ENCODE measurements around the gene HMCN2.

Gene HMCN2

DNA sequence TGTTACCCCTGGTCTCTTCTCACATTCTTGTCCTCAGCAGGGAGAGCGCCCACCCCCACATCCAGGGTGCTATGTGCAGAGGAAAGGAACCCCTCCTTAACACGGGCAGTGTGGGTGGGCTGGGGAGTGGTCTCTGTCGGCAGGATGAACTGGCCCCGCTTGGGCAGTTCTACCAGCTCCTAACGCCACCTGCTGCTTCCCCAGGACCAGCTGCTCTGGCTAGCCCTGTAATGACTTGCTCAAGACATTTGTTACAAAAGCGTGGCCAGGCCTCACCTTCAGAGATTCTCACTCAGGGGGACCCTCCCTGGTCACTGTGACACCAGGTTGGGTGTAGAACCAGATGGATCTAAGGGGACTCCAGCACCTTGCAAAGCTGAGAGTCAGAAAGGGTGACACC is 82.4 kb downstream of the HMCN2 start:
- no peak for DNase-seq

DNA sequence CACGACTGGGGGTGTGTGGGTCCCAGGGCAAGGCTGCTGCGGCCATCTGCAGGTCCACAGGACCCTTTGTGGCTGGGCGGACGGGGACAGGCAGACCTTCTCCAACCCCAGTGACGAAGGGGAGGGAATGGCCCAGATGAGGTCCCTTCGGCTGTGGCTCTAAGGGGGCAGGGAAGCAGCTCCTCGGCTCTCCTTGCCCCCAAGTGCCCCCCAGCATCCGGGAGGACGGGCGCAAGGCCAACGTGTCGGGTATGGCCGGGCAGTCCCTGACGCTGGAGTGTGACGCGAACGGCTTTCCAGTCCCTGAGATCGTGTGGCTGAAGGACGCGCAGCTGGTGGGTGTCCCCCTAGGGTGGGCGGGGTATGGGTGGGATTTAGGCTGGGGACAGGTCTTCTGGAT is 82.8 kb downstream of the HMCN2 start:
- no peak for DNase-seq

DNA sequence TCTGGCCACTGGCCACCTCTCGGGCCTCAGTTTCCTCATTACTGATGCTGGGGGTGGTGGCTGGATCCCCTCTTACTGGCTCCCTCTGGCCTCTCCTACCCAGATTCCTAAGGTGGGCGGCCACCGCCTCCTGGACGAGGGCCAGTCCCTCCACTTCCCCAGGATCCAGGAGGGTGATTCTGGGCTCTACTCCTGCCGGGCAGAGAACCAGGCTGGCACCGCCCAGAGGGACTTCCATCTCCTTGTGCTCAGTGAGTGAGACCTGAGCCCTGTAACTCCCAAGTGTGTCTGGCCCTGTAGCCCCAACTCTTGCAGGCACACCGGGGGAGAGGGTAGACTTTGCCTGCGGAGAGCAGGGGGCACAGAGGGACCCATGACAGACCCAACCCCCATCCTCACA is 83.3 kb downstream of the HMCN2 start:
- no peak for DNase-seq

- DNase-seq: no peak
Measured at GRCh38 chr9:130349398-130349797, 83.8 kb downstream of the HMCN2 start.

DNA sequence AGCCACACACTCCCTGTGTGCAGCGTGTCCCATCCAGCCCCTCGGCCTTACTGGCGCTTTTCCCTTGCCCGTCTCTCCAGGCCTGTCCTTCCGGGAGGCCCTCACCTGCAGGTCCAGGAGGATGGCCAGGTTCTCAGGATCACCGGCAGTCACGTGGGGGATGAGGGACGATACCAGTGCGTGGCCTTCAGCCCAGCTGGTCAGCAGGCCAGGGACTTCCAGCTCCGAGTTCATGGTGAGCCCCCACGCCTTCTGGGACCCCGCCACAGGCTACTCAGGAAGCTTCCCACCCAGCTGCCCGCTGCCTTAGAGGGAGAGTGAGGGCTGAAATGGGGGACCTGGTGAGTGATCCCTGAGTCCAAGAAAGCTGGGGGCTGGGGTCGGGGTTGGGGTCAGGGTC is 85.8 kb downstream of the HMCN2 start:
- DNase-seq: no peak

DNA sequence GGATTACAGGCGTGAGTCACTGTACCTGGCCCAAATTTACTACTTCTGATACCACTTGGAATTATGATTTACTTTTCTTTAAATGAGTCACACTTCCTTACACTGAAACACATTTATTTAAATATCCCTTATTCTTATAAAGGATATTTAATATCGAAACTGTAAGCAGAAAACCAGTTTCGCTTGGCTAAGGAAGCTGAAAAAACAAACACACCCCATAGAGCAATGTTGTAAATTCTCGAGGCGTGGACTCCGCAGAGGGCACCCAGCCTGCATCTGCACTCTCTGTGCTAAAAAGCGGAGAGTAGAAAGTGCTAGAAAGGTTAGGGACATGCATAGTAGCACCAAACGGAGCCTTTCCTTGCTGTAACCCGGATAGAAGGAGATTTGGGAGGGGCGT is 86.5 kb downstream of the HMCN2 start:
- DNase-seq: no peak

- DNase-seq: no peak
Measured at GRCh38 chr9:130352586-130353285, 87.2 kb downstream of the HMCN2 start.

- no peak for DNase-seq
Measured at GRCh38 chr9:130354378-130354777, 88.8 kb downstream of the HMCN2 start.

GRCh38 chr9:130354806-130355205 is 89.2 kb downstream of the HMCN2 start:
- no peak for DNase-seq

DNA sequence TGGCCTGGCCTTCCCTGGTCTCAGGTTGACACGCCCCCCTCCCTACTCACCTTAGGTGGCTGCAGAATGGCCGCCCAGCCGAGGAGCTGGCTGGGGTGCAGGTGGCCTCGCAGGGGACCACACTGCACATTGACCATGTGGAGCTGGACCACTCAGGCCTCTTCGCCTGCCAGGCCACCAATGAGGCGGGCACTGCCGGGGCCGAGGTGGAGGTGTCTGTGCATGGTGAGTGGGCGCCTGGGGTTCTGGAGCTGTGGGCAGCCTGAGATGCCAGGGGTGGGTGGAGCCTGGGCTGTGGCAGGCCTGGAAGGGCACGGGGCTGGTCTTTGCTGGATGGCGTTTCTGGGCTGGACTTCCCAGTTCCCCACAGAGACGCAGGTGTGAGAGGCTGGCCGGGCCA is 90.5 kb downstream of the HMCN2 start:
- no peak for DNase-seq

- DNase-seq: no peak
Measured at GRCh38 chr9:130356877-130357584, 91.5 kb downstream of the HMCN2 start.

- DNase-seq: no peak
Measured at GRCh38 chr9:130358928-130359327, 93.4 kb downstream of the HMCN2 start.

DNA sequence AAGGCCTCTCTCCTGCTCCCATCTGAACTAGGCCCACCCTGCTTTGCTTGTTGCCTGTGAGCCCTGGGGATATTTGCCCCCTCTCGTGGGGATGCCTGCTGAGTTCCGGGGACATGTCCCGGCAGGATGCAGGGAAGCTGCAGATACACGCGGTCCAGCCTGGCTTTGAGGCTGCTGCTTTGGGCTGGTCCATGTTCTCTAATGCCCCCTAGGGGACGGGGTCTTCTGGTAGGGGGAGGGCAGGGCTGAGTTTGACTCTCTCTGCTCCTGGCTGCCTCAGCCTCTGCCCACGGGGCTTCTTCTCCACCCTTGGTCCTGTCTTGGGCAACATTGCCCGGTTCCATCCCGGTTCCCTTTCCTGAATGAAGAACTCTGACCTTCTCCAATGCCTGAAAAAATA is 94.3 kb downstream of the HMCN2 start:
- no peak for DNase-seq

GRCh38 chr9:130360672-130361071 is 95.1 kb downstream of the HMCN2 start:
- DNase-seq: no peak

GRCh38 chr9:130361873-130362362 is 96.4 kb downstream of the HMCN2 start:
- DNase-seq: no peak

DNA sequence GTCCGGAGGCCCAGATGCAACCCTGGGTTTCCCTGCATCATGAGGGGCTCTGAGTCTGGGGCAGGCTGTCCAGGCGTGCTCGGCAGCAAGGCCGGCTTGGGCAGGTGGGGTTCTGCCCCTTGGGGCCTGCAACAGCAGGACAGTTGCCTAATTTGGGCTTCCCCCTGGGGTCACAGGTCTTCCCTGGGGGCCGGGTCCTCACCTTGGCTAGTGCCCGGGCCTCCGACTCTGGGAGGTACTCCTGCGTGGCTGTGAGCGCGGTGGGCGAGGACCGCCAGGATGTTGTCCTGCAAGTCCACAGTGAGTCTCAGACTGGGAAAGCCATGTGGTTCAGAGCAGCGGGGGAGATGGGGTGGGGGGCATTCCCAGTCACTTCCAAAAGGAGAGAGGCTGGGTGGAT is 97.1 kb downstream of the HMCN2 start:
- no peak for DNase-seq

DNA sequence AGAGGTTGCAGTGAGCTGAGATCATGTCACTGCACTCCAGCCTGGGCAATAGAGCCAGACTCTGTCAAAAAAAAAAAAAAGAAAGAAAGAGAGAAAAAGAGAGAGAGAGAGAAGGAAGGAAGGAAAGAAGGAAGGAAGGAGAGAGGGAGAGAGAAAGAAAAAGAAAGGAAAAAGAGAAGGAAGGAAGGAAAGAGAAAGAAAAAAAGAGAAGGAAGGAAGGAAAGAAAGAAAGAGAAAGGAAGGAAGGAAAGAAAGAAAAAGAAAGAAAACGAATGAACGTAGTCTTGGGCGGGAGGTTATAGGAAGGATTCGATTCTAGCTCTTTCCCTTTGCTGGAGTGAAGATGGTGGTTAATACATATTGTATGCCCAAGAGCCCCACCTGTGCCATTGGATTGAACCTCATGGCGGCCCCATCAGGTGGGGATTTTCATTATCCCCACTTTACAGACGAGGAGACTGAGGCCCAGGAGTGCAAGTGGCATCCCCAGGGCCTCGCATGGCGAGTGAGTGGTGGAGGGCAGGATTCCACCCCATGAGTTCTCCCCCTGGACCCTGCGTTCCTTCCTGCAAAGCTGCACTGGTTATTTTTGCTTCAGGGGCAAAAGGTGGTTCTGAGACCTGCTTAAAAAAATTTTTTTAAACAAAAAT is 98.3 kb downstream of the HMCN2 start:
- DNase-seq: no peak

DNA sequence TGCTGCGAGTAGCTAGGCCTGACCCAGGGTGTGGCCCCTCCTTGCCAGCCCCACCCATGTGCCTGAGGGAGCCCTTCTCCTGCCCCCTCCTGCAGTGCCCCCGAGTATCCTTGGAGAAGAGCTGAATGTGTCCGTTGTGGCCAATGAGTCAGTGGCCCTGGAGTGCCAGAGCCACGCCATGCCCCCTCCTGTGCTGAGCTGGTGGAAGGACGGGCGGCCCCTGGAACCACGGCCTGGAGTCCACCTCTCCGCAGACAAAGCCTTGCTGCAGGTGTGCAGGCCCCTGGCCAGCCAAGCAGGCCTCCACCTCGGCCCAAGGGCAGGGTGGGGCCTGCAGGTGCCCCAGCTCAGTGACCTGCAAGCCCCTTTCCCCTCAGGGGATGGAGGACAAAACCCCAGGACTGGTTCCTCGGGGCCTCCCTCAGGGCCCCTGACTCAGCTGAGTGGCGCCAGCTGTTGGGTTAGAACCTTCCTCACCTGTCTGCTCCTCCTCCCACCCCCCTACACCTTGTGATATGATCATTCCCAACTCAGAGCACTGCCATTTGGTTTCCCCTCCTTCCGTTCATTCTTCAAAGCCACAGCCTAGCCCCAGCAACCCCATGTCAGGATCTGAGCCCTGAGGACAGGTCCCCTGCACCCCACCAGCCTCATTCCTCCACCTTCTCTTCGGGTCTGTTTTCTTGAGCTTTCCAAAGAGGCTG is 99.2 kb downstream of the HMCN2 start:
- no peak for DNase-seq

DNA sequence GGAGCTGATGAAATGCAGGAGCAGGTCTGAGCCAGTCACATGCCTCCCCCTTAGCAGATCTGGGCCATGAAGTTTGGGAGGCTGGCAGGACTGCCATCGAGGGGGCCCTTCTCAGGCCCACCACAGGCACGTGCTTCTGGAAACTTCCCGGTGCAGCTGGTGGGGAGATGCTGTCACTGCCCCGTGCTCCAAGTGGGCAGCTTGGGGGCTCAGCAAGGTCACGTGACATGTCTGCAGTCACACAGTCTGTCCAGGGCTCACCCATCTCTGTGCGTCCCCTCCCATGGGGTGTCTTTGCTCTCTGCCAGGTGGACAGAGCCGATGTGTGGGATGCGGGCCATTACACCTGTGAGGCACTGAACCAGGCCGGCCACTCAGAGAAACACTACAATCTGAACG is 99.8 kb downstream of the HMCN2 start:
- no peak for DNase-seq

GRCh38 chr9:130366072-130366471 is 100.5 kb downstream of the HMCN2 start:
- no peak for DNase-seq

- no peak for DNase-seq
Measured at GRCh38 chr9:130366888-130367550, 101.5 kb downstream of the HMCN2 start.

- no peak for DNase-seq
Measured at GRCh38 chr9:130368631-130369103, 103.1 kb downstream of the HMCN2 start.

DNA sequence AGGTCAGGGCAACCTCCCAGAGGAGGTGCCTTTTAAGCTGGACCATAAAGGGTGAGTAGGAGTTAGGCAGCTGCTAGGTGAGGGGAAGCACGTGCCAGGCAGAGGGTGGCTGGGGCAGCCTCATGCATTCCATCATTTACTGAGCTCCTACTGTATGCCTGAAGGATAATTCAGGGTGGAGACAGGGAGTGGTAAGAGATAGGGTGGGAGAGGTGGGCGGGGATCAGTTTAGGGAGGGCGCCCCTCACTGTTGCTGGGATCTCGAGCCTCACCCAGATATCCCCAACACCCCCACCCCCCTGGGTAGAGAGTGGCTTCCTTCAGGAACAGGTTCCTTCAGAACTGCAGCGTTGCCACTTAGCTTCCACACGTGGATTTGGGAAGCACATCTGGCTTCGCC is 104.7 kb downstream of the HMCN2 start:
- DNase-seq: no peak

Measured in NCI-H774 (cell line).